ENCODE data around the gene SGIP1.

GRCh38 chr1:66752671-66753371, 218.9 kb downstream of the SGIP1 start:
- TF ChIP-seq CTCF (IDR thresholded peaks at IDR 0.05), result no peak
- TF ChIP-seq POLR2A (IDR thresholded peaks at IDR 0.05), result no peak
